ENCODE data around the gene FXYD6. TPM values are rescaled to one million over a fixed set of nuclear protein-coding genes. Genes with fewer than 3 reads are reported as not detected.
A peak's percentile ranks its signal among the peaks of the same experiment; 100 is the strongest.

Gene FXYD6
- total RNA-seq, 2 donors from 2014 or later, result 0.62 TPM; not detected in 1

- H3K27me3 Mint-ChIP-seq, result peaks cover 26% of the 10 kb centered on the region
- ATAC-seq (no peak), DNase-seq (no peak)
- H3K4me1 Mint-ChIP-seq, result peaks cover 12% of the 10 kb centered on the region
- H3K27ac Mint-ChIP-seq, result no peak overlapping the region
- no peaks in the 10 kb centered on the region for H3K9me3 ChIP-seq (ENCODE audit: control insufficient read depth, low read length, poor library complexity, severe bottlenecking)
- H3K36me3 Mint-ChIP-seq (ENCODE audit: low read depth), result peaks cover 10% of the 10 kb centered on the region
- no peak overlapping the region for H3K4me3 Mint-ChIP-seq
Measured at GRCh38 chr11:117852309-117852708, 24.1 kb downstream of the FXYD6 start.

- Mint-ChIP-seq H3K27ac (no peak overlapping the region), H3K27me3 (peaks cover 22% of the 10 kb centered on the region), H3K36me3 (ENCODE audit: low read depth) (peaks cover 8% of the 10 kb centered on the region), H3K4me1 (peaks cover 10% of the 10 kb centered on the region), H3K4me3 (no peak overlapping the region)
- ATAC-seq (no peak), DNase-seq (no peak)
- no peaks in the 10 kb centered on the region for H3K9me3 ChIP-seq (ENCODE audit: control insufficient read depth, low read length, poor library complexity, severe bottlenecking)
Measured at GRCh38 chr11:117851852-117852251, 24.6 kb downstream of the FXYD6 start.

- DNase-seq (no peak), ATAC-seq (no peak)
- Mint-ChIP-seq H3K4me1 (peaks cover 6% of the 10 kb centered on the region), H3K4me3 (no peak overlapping the region), H3K27me3 (peaks cover 15% of the 10 kb centered on the region), H3K27ac (no peak overlapping the region), H3K36me3 (ENCODE audit: low read depth) (peaks cover 4% of the 10 kb centered on the region)
- H3K9me3 ChIP-seq (ENCODE audit: control insufficient read depth, low read length, poor library complexity, severe bottlenecking), result no peaks in the 10 kb centered on the region
Measured at GRCh38 chr11:117851106-117851505, 25.4 kb downstream of the FXYD6 start.

GRCh38 chr11:117849781-117850414 lies 26.6 kb downstream of the FXYD6 start:
- Mint-ChIP-seq H3K4me3 (no peak overlapping the region), H3K4me1 (peaks cover 6% of the 10 kb centered on the region), H3K36me3 (ENCODE audit: low read depth) (peaks cover 4% of the 10 kb centered on the region), H3K27me3 (peaks cover 6% of the 10 kb centered on the region), H3K27ac (no peak overlapping the region)
- H3K9me3 ChIP-seq (ENCODE audit: control insufficient read depth, low read length, poor library complexity, severe bottlenecking), result no peaks in the 10 kb centered on the region
- ATAC-seq (no peak), DNase-seq (no peak)

- Mint-ChIP-seq H3K4me1 (no peaks in the 10 kb centered on the region), H3K27me3 (peaks cover 9% of the 10 kb centered on the region), H3K27ac (peak overlapping the region; percentile 14), H3K36me3 (ENCODE audit: low read depth) (no peaks in the 10 kb centered on the region), H3K4me3 (no peak overlapping the region)
- ATAC-seq (peak; percentile 76), DNase-seq (peak; percentile 66 to 76 (median 68))
- H3K9me3 ChIP-seq (ENCODE audit: control insufficient read depth, low read length, poor library complexity, severe bottlenecking), result no peaks in the 10 kb centered on the region
Measured at GRCh38 chr11:117843666-117844484, 32.6 kb downstream of the FXYD6 start.

GRCh38 chr11:117842131-117842941 lies 34.1 kb downstream of the FXYD6 start:
- ATAC-seq, result no peak
- no peak for DNase-seq
- no peaks in the 10 kb centered on the region for H3K36me3 Mint-ChIP-seq (ENCODE audit: low read depth)
- H3K9me3 ChIP-seq (ENCODE audit: control insufficient read depth, low read length, poor library complexity, severe bottlenecking), result no peaks in the 10 kb centered on the region
- no peak overlapping the region for H3K27ac Mint-ChIP-seq
- no peak overlapping the region for H3K4me3 Mint-ChIP-seq
- peaks cover 19% of the 10 kb centered on the region for H3K27me3 Mint-ChIP-seq
- no peaks in the 10 kb centered on the region for H3K4me1 Mint-ChIP-seq

GRCh38 chr11:117841551-117842031 lies 34.9 kb downstream of the FXYD6 start:
- H3K9me3 ChIP-seq (ENCODE audit: control insufficient read depth, low read length, poor library complexity, severe bottlenecking), result no peaks in the 10 kb centered on the region
- ATAC-seq (no peak), DNase-seq (no peak)
- peak overlapping the region; percentile 47 for H3K27ac Mint-ChIP-seq
- H3K27me3 Mint-ChIP-seq, result peaks cover 27% of the 10 kb centered on the region
- H3K36me3 Mint-ChIP-seq (ENCODE audit: low read depth), result no peaks in the 10 kb centered on the region
- no peaks in the 10 kb centered on the region for H3K4me1 Mint-ChIP-seq
- H3K4me3 Mint-ChIP-seq, result no peak overlapping the region

- Mint-ChIP-seq H3K36me3 (ENCODE audit: low read depth) (no peaks in the 10 kb centered on the region), H3K27me3 (peaks cover 32% of the 10 kb centered on the region), H3K4me1 (no peaks in the 10 kb centered on the region), H3K27ac (peak overlapping the region; percentile 47), H3K4me3 (no peak overlapping the region)
- peak in 1 of 3 donors; percentile 4 for DNase-seq
- no peaks in the 10 kb centered on the region for H3K9me3 ChIP-seq (ENCODE audit: control insufficient read depth, low read length, poor library complexity, severe bottlenecking)
- ATAC-seq, result no peak
Measured at GRCh38 chr11:117840881-117841550, 35.4 kb downstream of the FXYD6 start.

- H3K9me3 ChIP-seq (ENCODE audit: control insufficient read depth, low read length, poor library complexity, severe bottlenecking), result no peaks in the 10 kb centered on the region
- no peaks in the 10 kb centered on the region for H3K36me3 Mint-ChIP-seq (ENCODE audit: low read depth)
- H3K27me3 Mint-ChIP-seq, result peaks cover 32% of the 10 kb centered on the region
- no peak overlapping the region for H3K4me3 Mint-ChIP-seq
- no peaks in the 10 kb centered on the region for H3K4me1 Mint-ChIP-seq
- ATAC-seq, result no peak
- peak in 1 of 3 donors; percentile 3 for DNase-seq
- no peak overlapping the region for H3K27ac Mint-ChIP-seq
Measured at GRCh38 chr11:117839936-117840813, 36.3 kb downstream of the FXYD6 start.

GRCh38 chr11:117839380-117839881 lies 37.0 kb downstream of the FXYD6 start:
- H3K4me1 Mint-ChIP-seq, result no peaks in the 10 kb centered on the region
- no peak for DNase-seq
- no peak overlapping the region for H3K4me3 Mint-ChIP-seq
- H3K27ac Mint-ChIP-seq, result no peak overlapping the region
- H3K27me3 Mint-ChIP-seq, result peaks cover 32% of the 10 kb centered on the region
- no peaks in the 10 kb centered on the region for H3K36me3 Mint-ChIP-seq (ENCODE audit: low read depth)
- no peaks in the 10 kb centered on the region for H3K9me3 ChIP-seq (ENCODE audit: control insufficient read depth, low read length, poor library complexity, severe bottlenecking)
- no peak for ATAC-seq

GRCh38 chr11:117838901-117839300 lies 37.6 kb downstream of the FXYD6 start:
- Mint-ChIP-seq H3K36me3 (ENCODE audit: low read depth) (no peaks in the 10 kb centered on the region), H3K27me3 (peaks cover 35% of the 10 kb centered on the region), H3K4me3 (no peak overlapping the region), H3K4me1 (no peaks in the 10 kb centered on the region), H3K27ac (no peak overlapping the region)
- H3K9me3 ChIP-seq (ENCODE audit: control insufficient read depth, low read length, poor library complexity, severe bottlenecking), result no peaks in the 10 kb centered on the region
- ATAC-seq, result no peak
- no peak for DNase-seq

GRCh38 chr11:117837791-117838190 lies 38.7 kb downstream of the FXYD6 start:
- H3K9me3 ChIP-seq (ENCODE audit: control insufficient read depth, low read length, poor library complexity, severe bottlenecking), result no peaks in the 10 kb centered on the region
- DNase-seq, result no peak
- Mint-ChIP-seq H3K27me3 (peaks cover 38% of the 10 kb centered on the region), H3K4me1 (no peaks in the 10 kb centered on the region), H3K27ac (no peak overlapping the region), H3K36me3 (ENCODE audit: low read depth) (no peaks in the 10 kb centered on the region), H3K4me3 (no peak overlapping the region)
- no peak for ATAC-seq

Data from T-helper 17 cell (primary cell).